HPDE6-E6E7 (cell line): Measurements from ENCODE around the gene RNF213.
A peak's percentile ranks its signal among the peaks of the same experiment; 100 is the strongest.

Experiments used
- DNase-seq: peaks from one replicate; pipeline ENCODE4 v3.0.0; 2011; ENCODE audit warnings: missing footprints; ENCODE audit errors: extremely low spot score

The RNF213 gene

DNA sequence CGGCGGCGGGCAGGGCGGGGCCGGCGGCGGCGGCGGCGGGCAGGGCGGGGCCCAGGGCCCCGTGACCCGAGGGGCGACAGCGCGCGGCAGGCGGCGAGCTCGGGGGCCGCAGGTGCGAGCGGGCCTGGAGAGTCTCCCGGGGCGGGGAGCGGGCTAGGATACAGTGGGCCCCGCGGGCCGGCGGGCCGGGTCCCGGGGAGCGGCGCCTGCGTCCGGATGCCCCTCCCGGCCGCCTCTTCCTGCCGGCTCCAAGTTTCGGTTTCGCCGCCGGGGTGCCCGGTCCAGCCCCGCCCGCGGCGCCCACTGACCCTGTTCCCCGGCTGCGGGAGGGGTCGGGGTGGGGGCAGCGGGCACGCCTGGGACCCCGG is at the start of gene RNF213:
Gene RNF213, plus strand, starts transcription at position 62 of the 368 bp plus-strand sequence. CDS start 2,830 bp downstream, outside the sequence.
- DNase-seq: peak; percentile 51

DNA sequence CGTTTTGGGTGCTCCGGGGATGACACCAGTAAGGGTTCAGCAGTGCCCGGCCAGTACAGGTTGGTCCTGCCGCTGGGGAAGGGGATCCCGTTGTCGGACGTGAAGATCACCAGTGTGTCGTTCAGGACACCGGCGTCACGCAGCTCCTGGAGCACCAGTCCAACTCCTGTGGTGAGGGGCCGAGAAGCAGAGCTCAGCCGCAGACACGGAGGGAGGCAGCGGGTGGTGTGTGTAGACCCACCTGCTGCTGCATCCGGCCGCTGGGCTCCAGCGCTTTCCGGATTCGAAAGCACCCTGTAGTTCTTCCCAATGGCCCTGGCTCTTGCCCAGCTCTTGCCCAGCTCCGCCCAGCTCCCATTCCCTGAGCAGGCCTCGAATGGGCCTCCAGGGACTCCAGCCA is 48.5 kb upstream of the RNF213 start:
- DNase-seq: no peak

DNA sequence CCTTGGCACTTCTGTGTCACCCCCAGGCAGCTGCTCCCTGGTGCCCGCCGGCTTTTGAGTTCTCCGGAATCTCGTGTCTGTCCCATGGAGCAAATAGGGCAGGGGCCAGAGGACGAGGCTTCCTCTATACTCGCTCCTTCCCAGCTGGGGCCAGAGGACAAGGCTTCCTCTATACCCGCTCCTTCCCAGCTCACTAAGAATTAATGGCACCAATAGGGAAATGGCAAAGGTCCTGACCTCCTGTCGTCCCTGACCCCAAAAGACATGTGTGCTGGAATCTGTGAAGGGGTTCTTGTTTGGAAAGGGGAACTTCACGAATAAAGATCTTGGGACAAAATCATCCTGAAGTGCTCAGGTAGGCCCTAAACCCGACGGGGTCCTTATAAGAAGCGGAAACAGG is 48.1 kb upstream of the RNF213 start:
- no peak for DNase-seq

DNA sequence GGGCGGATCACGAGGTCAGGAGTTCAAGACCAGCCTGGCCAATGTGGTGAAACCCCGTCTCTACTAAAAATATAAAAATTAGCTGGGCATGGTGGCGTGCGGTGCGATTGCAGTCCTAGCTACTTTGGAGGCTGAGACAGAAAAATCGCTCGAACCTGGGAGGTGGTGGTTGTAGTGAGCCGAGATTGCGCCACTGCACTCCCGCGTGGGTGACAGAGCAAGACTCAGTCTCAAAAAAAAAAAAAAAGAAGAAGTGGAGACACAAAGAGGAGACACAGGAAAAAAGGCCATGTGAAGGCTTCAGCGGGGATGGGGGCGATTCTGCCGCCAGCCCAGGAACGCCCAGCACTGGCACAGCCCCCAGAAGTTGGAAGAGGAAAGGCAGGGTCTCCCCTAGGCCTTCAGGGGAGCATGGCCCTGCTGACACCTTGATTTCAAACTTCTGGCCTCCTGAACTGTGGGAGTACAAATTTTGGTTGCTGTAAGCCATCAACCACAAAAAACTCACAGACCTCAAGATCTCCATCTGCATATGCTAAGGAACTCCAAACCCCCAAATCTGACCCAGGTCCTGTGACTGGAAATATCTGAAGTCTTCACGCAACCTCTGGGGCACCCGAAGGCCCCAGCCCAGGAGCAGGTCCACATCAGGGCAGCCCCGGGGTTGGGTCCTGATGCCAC is 47.5 kb upstream of the RNF213 start:
- no peak for DNase-seq

DNA sequence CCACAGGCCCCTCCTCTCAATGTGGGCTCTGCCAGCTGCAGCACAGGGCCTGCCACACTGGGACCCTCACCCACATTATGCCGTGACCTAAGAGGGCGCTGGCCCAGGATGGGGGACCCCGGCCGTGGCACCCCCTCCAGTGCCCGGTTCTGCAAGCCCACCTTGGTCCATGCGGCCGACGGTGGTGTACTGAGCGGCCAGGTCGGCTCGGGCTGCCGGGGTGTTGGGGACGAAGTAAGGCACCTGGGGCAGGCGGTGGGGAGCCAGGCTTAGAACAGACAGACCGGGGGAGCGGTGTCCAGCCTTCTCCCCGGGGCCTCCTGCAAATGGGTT is 47.0 kb upstream of the RNF213 start:
- DNase-seq: no peak

DNA sequence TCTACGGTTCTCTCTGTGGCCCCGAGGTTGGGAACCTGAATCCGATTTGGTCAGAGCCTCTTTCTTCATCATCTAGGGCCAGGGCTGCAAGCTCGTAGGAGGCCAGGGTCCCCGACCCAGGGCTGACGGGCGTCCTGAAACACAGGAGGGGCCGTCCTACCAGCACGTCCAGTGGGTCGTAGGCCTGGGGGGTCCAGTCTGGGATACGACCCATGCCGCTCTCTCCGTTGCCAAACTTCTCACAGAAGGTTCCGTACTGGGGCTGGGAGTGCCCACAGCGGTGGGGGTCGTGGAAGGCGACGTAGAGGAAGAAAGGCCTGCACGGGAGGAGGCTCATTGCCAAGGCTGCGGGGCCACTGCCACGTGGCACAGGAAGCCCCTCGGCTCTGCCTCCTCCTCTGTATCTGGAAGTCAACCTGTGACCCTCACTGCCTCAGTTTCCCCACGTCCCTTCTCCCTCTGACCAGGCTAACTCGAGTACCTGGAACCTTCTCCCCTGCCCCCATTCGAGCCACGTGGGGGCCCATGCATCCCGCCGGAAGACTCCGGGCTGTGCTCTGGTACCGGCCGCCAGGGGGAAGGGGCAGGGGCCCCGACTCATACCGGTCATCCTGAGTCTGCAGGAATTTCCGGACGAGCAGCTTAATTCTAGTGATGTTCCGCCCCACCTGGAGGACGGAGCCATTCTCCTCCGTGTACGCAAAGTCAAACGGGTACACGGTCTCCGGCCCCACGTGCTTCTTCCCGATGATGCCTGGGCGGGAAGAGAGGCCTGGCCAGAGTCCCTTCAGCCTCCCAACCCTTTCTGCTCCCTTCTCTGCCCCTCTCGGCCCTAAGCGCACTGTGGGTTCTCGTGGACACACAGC is 46.4 kb upstream of the RNF213 start:
- DNase-seq: no peak

DNA sequence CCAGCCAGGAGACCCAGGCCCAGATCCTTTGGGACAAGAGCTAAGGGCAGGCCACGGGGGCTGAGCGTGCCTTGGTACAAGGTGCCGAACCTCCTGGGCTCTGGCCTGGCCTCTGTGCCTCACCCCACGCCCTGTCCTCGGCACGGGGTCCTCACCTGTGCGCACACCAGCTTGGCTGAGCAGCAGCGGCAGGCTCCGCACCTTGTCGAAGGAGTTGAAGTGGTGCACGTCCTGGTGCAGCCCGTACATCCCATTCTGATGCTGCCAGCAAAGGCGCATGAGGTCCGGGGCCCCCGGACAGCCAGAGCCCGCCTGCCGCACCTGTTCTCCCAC is 45.8 kb upstream of the RNF213 start:
- no peak for DNase-seq

DNA sequence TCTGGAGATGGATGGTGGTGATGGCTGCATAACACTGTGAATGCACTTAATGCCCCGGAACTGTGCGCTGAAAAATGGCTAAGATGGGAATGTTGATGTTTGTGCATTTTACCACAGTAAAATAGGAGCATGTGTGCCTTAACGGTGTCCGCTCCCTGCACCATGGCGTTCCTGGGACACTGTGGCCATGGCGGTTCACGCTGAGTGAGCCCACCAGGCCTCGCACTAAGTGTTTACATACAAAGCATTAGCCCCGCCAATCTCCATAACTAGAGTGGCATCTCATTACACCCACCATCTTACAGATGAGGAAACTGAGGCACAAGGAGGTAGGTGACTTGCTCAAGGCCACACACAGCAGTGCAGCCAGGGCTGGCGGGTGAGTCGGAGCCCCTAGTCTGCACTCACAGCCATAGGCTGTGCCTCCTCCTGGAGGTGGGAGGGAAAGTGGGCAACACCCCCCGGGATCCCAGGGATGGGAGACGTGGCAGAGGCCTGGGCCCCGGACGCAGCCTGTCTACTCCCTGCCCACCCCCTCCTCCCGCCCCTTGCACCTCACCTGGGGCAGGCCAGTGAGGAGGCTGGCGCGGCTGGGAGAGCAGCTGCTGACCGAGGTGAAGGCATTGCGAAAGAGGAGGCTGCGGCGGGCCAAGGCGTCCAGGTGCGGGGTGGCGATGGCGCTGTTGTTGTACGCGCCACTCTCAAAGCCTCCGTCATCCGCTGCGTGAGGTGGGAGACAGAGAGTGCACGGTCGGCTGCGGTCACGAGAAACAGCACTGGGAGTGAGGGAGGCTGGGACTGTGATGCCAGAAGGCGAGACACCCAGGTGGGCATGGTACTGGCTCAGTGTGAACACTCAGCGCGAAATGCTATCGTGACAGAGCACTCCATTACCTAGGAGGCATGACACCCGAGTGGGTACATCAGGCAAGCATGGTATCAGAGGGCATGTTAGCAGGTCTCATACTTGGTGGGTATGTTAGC is 43.9 kb upstream of the RNF213 start:
- no peak for DNase-seq

DNA sequence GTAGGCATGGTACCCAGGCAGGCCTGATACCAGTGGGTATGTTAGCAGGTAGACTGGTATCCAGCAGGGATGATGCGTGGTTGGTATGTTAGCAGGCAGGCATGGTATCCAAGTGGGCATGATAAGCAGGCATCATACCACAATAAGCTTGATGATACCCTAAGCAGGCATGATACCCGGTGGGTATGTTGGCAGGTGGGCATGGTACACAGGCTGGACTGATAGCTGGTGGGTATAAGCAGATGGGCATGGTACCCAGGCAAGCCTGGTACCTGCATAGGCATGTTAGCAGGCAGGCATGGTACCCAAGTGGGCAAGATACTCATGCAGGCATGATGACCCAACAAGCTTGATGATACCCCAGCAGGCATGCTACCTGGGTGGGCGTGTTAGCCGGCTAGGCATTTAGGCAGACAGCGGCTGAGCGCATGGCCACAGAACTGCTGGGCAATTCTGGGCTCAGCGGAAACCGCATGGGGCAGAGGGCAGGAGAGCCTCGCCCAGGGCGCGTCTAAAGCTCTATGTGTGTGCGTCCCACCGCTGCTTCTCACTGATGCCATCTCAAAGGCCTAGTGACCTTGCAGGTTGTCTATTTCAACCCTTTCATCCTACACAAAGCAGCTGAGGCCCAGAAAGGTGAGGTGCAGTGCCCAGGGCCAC is 42.8 kb upstream of the RNF213 start:
- no peak for DNase-seq

DNA sequence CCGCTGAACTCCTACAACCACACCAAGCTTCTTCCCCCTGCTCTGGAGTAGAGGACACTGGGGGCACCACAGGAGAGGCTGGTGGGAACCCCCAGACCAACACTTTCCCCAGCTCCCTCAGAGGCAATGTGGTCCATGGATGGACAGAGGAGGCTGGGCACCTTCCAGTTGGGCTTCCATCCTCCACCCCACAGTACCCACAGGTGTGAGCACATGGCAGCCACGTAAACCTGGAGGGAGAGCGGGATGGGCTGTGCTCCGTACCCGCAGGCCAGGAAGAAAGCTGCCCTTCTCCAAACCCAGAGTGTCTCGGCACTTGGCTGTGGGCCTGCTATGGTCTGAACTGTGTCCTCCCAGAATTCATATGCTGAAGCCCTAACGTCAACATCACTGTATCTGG is 42.3 kb upstream of the RNF213 start:
- DNase-seq: no peak

DNA sequence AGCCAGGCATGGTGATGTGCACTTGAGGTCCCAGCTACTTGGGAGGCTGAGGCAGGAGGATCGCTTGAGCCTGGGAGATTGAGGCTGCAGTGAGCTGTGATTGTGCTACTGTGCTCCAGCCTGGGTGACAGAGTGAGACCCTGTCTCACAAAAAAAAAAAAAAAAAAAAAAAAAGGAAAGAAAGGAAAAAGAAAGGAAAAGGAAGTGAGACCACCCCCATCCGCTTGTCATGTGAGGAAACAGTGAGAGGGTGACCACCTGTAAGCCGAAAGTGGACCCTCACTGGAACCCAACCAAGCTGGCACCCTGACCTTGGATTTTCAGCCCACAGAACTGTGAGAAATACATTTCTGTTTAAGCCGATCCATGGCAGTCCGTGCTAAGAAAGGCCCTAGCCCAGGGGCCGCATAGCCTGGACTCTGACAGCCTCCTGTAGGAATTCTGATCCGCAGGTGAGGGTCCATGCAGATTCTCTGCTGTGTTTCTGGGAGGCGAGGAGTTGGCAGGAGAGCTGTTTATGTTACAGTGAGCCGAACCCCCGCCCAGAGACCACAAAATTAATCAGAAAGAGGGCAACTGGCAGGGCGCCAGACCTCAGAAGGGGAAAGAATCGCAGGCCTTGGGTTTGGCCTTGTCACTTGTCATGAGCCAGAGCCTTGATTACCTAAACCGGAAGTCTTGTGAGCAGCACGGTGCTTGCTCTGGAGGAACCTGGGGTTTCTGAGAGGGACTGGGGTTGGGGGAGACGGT is 41.5 kb upstream of the RNF213 start:
- DNase-seq: no peak

DNA sequence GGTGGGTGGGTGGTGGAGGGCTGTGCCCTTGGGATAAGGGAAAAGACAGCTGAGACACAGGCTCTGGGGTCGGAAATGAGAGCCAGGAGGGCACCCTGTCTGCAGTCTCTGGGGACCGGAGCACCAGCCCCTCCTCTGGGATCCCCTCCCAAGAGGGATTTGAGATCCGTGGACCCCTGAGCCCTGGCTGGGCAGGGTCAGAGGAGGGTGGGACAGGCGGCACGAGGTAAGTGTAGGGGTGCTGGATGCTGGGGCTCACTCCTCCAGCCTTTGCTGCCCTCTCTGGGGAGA is 40.9 kb upstream of the RNF213 start:
- no peak for DNase-seq

DNA sequence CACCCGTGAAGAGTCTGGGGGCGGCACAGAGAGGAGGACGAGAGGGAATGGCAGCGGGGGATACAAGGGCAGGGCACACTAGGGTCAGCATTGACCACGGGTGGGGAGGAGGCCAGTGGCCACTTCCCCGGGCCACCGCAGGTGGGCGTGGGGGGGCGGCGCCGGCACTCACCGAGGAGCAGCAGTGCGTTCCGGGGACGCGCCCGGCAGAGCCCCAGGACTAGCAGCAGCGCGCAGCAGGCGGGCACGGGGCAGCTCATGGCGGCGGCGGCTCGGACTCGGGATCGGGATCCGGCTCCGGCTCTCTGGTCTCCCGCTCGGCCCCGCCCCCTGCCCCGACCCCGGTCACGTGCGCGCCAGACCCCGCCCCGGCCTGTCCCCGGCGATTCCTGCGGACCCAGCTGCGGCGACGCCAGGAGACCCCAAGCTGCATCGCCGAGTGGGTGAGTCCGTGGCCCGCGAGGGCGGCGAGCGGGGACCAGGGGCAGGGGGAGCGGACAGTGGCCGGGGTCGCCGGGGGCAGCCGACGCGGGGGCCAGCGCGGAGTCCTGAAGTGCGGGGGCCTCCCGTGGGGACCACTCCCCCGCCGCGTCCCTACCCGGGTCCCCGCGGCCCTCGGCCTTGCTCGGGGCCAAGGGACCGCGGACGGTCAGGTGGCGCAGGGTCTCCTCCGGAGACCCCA is 40.5 kb upstream of the RNF213 start, which contains the start of the genes SGSH and SLC26A11:
Gene SGSH, minus strand, starts transcription at position 280 of the 682 bp plus-strand sequence. Its CDS starts 20 bp downstream, at position 260.
Gene SLC26A11, plus strand, starts transcription at position 374 of the 682 bp plus-strand sequence. CDS start 1,134 bp downstream, outside the sequence.
- DNase-seq: peak; percentile 84

DNA sequence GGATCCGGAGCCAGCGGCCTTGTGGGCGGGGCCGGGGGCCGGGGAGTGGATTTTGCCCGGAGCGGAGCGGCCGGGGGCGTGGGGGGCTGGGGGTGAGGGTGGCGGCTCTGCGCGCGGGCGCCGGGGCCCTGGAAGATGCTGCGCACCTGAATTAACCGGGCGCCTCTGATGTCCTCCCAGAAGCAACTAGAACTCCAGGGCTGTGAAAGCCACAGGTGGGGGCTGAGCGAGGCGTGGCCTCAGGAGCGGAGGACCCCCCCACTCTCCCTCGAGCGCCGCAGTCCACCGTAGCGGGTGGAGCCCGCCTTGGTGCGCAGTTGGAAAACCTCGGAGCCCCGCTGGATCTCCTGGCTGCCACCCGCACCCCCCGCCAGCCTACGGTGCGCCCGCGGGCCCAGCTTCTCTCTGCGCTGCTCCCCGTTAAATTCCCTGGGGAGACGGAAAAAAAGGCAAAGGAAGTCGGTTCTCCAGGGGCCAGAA is 39.9 kb upstream of the RNF213 start:
- no peak for DNase-seq

DNA sequence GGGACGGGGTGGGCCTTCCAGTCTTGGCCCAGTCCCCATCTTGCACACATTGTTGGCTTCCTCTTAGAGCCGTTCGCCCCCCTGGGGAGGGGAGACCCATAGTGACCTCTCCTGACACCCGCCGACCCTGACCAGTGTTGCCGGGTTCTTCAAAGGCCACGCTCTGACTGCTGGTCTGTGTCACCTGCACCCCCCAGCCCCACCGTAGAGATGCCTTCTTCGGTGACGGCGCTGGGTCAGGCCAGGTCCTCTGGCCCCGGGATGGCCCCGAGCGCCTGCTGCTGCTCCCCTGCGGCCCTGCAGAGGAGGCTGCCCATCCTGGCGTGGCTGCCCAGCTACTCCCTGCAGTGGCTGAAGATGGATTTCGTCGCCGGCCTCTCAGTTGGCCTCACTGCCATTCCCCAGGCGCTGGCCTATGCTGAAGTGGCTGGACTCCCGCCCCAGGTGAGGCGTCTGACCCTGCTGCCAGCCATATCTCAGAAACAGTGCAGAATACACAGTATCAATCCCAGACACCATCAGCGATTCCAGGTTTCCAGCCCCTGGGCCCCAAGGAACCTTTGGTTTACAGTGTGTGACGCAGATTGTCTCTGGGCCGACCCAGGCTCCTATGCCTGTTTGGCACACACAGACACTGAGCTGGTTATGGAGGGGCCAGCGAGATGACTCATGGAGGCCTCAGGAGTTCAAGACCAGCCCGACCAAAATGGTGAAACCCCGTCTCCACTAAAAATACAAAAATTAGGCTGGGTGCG is 39.1 kb upstream of the RNF213 start:
- DNase-seq: no peak

DNA sequence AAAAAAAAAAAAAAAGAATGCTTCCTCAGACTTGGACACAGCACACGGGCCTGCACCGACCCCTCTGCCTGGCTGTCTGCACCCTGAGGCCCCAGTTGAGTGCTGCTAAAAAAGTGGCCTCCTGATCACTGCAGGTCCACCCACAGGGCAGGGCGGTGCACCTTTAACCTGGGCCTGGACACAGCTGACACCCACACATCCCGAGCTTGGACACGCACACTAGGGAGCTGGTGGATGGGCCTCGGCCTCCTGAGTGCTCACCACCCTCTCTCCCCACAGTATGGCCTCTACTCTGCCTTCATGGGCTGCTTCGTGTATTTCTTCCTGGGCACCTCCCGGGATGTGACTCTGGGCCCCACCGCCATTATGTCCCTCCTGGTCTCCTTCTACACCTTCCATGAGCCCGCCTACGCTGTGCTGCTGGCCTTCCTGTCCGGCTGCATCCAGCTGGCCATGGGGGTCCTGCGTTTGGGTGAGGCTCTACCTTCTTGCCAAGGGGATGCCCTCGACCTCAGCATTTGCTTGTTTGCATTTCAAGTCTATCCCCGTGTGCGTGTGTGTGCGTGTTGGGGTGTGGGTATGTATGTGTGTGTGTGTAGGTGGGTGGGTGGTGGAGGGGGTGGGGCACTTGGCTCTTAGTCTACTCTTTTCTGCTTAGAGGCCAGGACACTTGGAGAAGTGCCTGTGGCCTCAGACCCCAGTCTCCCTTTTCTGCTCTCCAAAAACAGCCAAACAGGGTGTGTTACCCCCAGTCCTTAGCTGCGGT is 38.1 kb upstream of the RNF213 start:
- no peak for DNase-seq

DNA sequence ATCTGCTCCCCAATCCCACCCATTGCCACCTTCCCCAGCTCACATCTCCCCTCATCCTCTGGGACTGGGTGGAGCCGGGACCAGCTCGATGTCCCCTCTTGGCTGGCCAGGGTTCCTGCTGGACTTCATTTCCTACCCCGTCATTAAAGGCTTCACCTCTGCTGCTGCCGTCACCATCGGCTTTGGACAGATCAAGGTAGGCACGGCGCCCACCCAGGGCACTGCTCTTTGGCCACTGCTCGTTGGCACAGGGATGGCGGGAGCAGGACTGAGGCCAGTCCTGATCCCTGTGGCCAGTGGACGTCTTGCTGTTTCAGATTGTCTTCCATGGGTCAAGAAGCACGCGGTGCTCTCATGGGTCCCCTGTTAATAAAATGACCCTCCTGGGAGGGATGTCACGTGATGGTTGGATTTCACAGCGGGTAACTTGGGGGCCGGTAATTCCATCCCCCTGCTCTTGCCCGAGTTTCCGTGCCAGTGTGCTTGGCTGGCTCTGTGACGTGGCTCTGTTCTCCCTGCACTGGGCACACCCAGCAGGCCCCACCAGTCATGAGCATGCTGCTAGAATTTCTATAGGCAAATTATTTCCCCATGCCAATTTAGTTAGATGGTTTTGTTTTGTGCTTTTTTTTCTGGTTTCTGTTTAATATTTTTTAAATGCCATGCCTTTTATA is 37.4 kb upstream of the RNF213 start:
- no peak for DNase-seq

DNA sequence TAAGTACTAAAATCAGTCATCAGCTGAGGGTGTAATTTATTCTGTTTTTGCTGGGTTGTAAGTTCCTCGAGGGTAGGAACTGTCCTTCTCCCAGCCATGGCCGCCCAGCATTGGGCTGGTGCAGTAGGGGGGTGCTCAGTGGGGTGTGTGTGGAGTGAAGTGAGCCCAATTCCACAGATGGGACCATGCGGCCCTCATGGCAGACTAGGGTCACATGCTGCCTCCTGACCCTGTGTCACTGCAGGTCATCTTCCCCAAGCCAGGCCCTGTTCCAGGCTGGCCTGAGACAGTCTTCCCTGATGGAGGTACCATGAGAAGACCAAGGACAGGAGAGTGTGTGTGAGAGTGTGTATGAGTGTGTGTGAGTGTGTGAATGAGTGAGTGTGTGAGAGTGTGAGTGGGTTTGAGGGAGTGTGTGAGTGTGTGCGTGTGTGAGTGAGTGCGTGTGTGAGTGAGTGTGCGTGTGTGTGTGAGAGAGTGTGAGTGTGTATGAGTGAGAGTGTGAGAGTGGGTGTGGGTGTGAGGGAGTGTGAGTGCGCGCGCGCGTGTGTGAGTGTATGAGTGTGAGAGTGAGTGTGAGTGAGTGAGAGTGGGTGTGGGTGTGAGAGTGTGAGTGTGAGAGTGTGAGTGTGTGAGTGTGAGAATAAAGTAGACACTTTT is 36.7 kb upstream of the RNF213 start:
- no peak for DNase-seq
